Esophagus squamous epithelium (tissue), 5 donors: ENCODE measurements around the gene TAP2. TPM values are rescaled to one million over a fixed set of nuclear protein-coding genes. Genes with fewer than 3 reads are reported as not detected.

Source experiments
- DNase-seq: peaks from one replicate; lab custom pipeline; 2025; lab: John Stamatoyannopoulos, UW
- H3K27ac ChIP-seq, 4 donors: fragments of 200-600 bp; sonication (generic); one replicate each; pipeline ENCODE4 v1.5.1; 2016 to 2019; ENCODE audit warnings: mild to moderate bottlenecking in 1 of 4
- H3K27me3 ChIP-seq, 4 donors: fragments of 200-600 bp; sonication (generic); 1 replicate in 3 of 4; 2 replicates in 1 of 4; pipeline versions ENCODE4 v1.5.1 to v1.6.0; 2017 to 2021; ENCODE audit warnings: antibody characterized with exemption in 1 of 4
- H3K36me3 ChIP-seq, 3 donors: fragments of 200-600 bp; sonication (generic); one replicate each; pipeline ENCODE4 v1.5.1; 2016 to 2019
- H3K4me1 ChIP-seq, 3 donors: fragments of 200-600 bp; sonication (generic); one replicate each; pipeline ENCODE4 v1.5.1; 2017 to 2019
- H3K4me3 ChIP-seq, 4 donors: fragments of 200-600 bp; sonication (generic); 1 replicate in 3 of 4; 2 replicates in 1 of 4; pipeline ENCODE4 v1.5.1; 2016 to 2019; ENCODE audit warnings: mild to moderate bottlenecking in 2 of 4, moderate library complexity in 1 of 4
- H3K9me3 ChIP-seq, 3 donors: fragments of 200-600 bp; sonication (generic); one replicate each; pipeline ENCODE4 v1.5.1; 2016 to 2019
- POLR2A ChIP-seq, 4 donors: fragments of 450-650 bp; IDR thresholded peaks; one replicate each; pipeline ENCODE4 v1.6.1; 2017; ENCODE audit warnings: antibody characterized with exemption in 4 of 4, mild to moderate bottlenecking in 4 of 4, moderate library complexity in 3 of 4
- WGBS, 2 donors: methylation state at CpG; one replicate each; pipeline ENCODE4 v1.1.5; 2018; 5-methylcytosine and 5-hydroxymethylcytosine counted together
- intact Hi-C: fragments of 100-400 bp; cut with DNase I; formaldehyde crosslinking; loops from one replicate; pipeline ENCODE4 v1.15.0; 2022
- total RNA-seq, 4 donors: library from RNA; depleted of rRNA; stranded (reverse); fragments of >200 nt; gene quantifications; one replicate each; pipeline ENCODE4 v1.1.0, GENCODE V29; 2016
- TF ChIP-seq, protein P1 (sequence below), 6 experiments: fragments of 450-650 bp in 4 of 6; fragments of 200-600 bp in 2 of 6; sonication (generic) in 2 of 6; IDR thresholded peaks; one replicate each; pipeline ENCODE4 v1.5.1; 2016 to 2019; ENCODE audit warnings: antibody characterized with exemption in 6 of 6, mild to moderate bottlenecking in 4 of 6, moderate library complexity in 4 of 6
- donor health status: DM: yes; HTN: yes; CAD: no.

The TAP2 gene
- total RNA-seq, 4 donors from 2014 or later = 25.4 to 28.3 (median 26.7) TPM

GRCh38 chr6:32844839-32845383 is 6.4 kb upstream of the TAP2 start:
- WGBS, 2 donors = 19 to 31% methylated on average over 9 to 13 of the region's 19 CpGs

GRCh38 chr6:32843979-32844838 is 5.7 kb upstream of the TAP2 start, which contains the start of gene PSMB8:
Gene PSMB8 (minus strand): TSS chr6:32844047. CDS start chr6:32843996, 51 bp downstream.
- intact Hi-C loops = no loop called here
- TF ChIP-seq POLR2A (IDR thresholded peaks at IDR 0.05) = peak in 3 of 4 donors; percentile 88 to 97 (median 91)
- TF ChIP-seq, protein P1, sequence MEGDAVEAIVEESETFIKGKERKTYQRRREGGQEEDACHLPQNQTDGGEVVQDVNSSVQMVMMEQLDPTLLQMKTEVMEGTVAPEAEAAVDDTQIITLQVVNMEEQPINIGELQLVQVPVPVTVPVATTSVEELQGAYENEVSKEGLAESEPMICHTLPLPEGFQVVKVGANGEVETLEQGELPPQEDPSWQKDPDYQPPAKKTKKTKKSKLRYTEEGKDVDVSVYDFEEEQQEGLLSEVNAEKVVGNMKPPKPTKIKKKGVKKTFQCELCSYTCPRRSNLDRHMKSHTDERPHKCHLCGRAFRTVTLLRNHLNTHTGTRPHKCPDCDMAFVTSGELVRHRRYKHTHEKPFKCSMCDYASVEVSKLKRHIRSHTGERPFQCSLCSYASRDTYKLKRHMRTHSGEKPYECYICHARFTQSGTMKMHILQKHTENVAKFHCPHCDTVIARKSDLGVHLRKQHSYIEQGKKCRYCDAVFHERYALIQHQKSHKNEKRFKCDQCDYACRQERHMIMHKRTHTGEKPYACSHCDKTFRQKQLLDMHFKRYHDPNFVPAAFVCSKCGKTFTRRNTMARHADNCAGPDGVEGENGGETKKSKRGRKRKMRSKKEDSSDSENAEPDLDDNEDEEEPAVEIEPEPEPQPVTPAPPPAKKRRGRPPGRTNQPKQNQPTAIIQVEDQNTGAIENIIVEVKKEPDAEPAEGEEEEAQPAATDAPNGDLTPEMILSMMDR (IDR thresholded peaks at IDR 0.05) = peak in 2 of 6 experiments; percentile 21 to 22
- WGBS, 2 donors = 1 to 2% methylated on average over 14 to 34 of the region's 40 CpGs

More at GRCh38 chr6:32844839-32845383, 6.4 kb upstream of the TAP2 start:
- Histone ChIP-seq H3K4me1 (peaks cover 20 to 52% (median 30%) of the 10 kb centered on the region in 3 donors), H3K27me3 (no peaks in the 10 kb centered on the region), H3K36me3 (peaks cover 17 to 76% (median 25%) of the 10 kb centered on the region in 3 donors), H3K27ac (peak overlapping the region; percentile 92 to 98 (median 98)), H3K9me3 (no peaks in the 10 kb centered on the region), H3K4me3 (peak overlapping the region; percentile 60 to 86 (median 72))
- TF ChIP-seq, protein P1 (IDR thresholded peaks at IDR 0.05) = no peak
- TF ChIP-seq POLR2A (IDR thresholded peaks at IDR 0.05) = peak in 1 of 4 donors; percentile 76
- no peak for DNase-seq
- intact Hi-C loops = no loop called here

DNA sequence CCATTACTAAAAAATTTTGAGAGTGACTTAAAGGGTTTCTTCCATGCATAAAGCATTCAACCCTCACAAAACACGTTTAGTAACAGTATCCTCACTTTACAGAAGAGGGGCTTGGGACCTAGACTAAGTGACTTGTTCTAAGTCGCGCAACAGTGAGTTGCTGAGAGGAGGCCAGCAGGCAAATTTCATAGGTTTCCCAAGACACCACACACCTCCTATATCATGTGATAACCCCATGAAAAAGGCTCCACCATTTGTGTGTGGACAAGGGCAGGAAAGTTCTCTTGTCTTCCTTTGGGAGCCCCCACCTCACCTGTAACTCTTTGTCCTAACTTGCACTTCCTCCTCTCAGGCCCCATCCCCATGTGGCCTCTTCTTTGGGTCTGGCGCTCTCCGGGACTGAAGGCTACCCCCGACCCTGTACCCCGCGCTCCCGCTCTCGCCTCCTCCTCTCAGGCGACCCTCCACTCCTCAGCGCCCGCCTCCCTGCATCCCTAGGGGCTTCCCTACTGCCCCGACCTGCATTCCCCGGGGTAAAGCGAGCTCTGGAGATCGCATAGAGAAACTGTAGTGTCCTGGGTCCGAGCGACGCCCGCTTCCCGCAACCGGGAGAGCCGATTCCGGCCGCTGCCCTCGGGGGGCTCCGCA is 4.9 kb upstream of the TAP2 start:
- Histone ChIP-seq H3K9me3 (no peaks in the 10 kb centered on the region), H3K4me1 (peaks cover 20 to 58% (median 32%) of the 10 kb centered on the region in 3 donors), H3K27me3 (no peaks in the 10 kb centered on the region), H3K27ac (peak overlapping the region; percentile 92 to 98 (median 98)), H3K36me3 (peaks cover 15 to 61% (median 15%) of the 10 kb centered on the region in 3 donors), H3K4me3 (peak overlapping the region; percentile 60 to 86 (median 72))
- DNase-seq = no peak
- intact Hi-C loops = no loop called here
- TF ChIP-seq, protein P1 (IDR thresholded peaks at IDR 0.05) = no peak
- TF ChIP-seq POLR2A (IDR thresholded peaks at IDR 0.05) = peak in 1 of 4 donors; percentile 10
- WGBS, 2 donors = 3 to 18% methylated on average over 7 to 8 of the region's 28 CpGs

More at GRCh38 chr6:32843979-32844838, 5.7 kb upstream of the TAP2 start, which contains the start of gene PSMB8:
- Histone ChIP-seq H3K27me3 (no peaks in the 10 kb centered on the region), H3K36me3 (peaks cover 15 to 69% (median 22%) of the 10 kb centered on the region in 3 donors), H3K27ac (peak within 1 kb of the TSS; percentile 92 to 98 (median 98)), H3K4me1 (peaks cover 20 to 53% (median 28%) of the 10 kb centered on the region in 3 donors), H3K9me3 (no peaks in the 10 kb centered on the region), H3K4me3 (peak within 1 kb of the TSS; percentile 60 to 86 (median 72))
- peak; percentile 87 for DNase-seq

DNA sequence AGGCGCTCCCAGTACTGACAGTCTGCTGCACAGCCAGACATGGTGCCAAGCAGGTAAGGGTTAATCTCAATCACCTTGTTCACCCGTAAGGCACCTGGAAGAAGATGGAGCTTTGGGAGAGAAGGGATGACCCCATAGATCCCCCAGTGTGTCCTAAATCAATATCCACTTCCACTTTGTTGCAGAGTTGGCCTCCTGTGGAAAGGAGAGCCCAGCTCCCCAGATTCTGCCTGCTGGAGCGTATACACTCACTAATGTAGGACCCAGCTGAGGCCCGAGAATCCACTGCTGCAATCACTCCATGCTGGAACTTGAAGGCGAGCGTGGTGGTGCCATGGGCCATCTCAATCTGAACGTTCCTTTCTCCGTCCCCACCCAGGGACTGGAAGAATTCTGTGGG is 4.2 kb upstream of the TAP2 start:
- 64 to 65% methylated on average over 3 to 8 of the region's 8 CpGs for WGBS, 2 donors
- DNase-seq = no peak
- Histone ChIP-seq H3K4me3 (peak overlapping the region in 2 of 4 donors; percentile 74 to 86), H3K27me3 (no peaks in the 10 kb centered on the region), H3K9me3 (no peaks in the 10 kb centered on the region), H3K36me3 (peaks cover 7 to 54% (median 10%) of the 10 kb centered on the region in 3 donors), H3K27ac (peak overlapping the region; percentile 30 to 98 (median 95)), H3K4me1 (peaks cover 20 to 62% (median 33%) of the 10 kb centered on the region in 3 donors)
- intact Hi-C loops = no loop called here
- TF ChIP-seq POLR2A (IDR thresholded peaks at IDR 0.05) = no peak
- TF ChIP-seq, protein P1 (IDR thresholded peaks at IDR 0.05) = no peak
